Peyer's patch (tissue), 4 donors: ENCODE data around the gene ZNF215.

ENCODE experiments used
- POLR2A ChIP-seq, 2 donors: fragments of 450-650 bp; IDR thresholded peaks; one replicate each; pipeline ENCODE4 v1.5.1; 2017; ENCODE audit warnings: antibody characterized with exemption in 2 of 2, mild to moderate bottlenecking in 2 of 2, moderate library complexity in 2 of 2
- TF ChIP-seq, protein P1 (sequence below), 6 experiments: fragments of 450-650 bp in 4 of 6; fragments of 200-600 bp in 2 of 6; sonication (generic) in 1 of 6; IDR thresholded peaks; one replicate each; pipeline ENCODE4 v1.5.1; 2017 to 2019; ENCODE audit warnings: antibody characterized with exemption in 6 of 6, mild to moderate bottlenecking in 3 of 6, moderate library complexity in 1 of 6

DNA sequence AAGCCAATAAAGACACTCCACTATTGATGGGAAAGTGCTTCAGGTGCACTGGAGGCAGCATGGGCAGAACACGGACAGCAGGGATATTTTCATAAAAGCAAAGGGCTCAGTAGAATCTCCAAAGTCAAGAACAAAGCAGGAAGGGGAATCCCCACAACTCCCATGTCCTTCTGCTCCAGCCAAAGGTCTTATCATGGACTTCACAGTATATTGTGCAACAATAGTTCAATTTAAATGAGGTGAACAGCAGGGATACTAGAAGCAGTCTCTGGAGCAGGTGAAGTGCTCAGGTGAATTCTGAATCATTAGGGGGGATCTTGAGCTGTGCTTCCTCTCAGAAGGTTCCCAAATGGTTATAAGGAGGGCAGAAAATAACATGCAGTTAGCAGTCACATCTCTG is 27.3 kb upstream of the ZNF215 start:
- TF ChIP-seq, protein P1, sequence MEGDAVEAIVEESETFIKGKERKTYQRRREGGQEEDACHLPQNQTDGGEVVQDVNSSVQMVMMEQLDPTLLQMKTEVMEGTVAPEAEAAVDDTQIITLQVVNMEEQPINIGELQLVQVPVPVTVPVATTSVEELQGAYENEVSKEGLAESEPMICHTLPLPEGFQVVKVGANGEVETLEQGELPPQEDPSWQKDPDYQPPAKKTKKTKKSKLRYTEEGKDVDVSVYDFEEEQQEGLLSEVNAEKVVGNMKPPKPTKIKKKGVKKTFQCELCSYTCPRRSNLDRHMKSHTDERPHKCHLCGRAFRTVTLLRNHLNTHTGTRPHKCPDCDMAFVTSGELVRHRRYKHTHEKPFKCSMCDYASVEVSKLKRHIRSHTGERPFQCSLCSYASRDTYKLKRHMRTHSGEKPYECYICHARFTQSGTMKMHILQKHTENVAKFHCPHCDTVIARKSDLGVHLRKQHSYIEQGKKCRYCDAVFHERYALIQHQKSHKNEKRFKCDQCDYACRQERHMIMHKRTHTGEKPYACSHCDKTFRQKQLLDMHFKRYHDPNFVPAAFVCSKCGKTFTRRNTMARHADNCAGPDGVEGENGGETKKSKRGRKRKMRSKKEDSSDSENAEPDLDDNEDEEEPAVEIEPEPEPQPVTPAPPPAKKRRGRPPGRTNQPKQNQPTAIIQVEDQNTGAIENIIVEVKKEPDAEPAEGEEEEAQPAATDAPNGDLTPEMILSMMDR (IDR thresholded peaks at IDR 0.05) = no peak
- no peak for TF ChIP-seq POLR2A (IDR thresholded peaks at IDR 0.05)
